IMR-90 (cell line): ENCODE results near the gene USP50. TPM values are rescaled to one million over a fixed set of nuclear protein-coding genes. Genes with fewer than 3 reads are reported as not detected.

Experiments used
- ATAC-seq: fragments of 200-7000 bp; cut with Tn5 transposase; 2 replicates; pipeline ENCODE4 v1.9.1; 2020; ENCODE audit warnings: low read depth, mild to moderate bottlenecking, moderate library complexity
- BruUV-seq: library from RNA; stranded (reverse); fragments of 400-500 nt; replicated peaks from 2 replicates; lab custom pipeline; 2021; lab: Mats Ljungman, UMichigan
- CTCF ChIA-PET: fragments of 300-600 bp; formaldehyde crosslinking; extraction: SDS; loops from one replicate; lab custom pipeline; 2021; ENCODE audit warnings: antibody characterized with exemption; lab: Yijun Ruan, JAX
- POLR2A ChIA-PET: fragments of 300-600 bp; sonication (Branson Sonifier 250); formaldehyde crosslinking; loops from one replicate; lab custom pipeline; 2022; ENCODE audit warnings: antibody characterized with exemption; ENCODE audit not compliant: unreplicated experiment; lab: Charles Lee
- DNase-seq: peaks from one replicate; pipeline ENCODE4 v3.0.0; 2013
- H2AFZ ChIP-seq: replicated peaks from 2 replicates; pipeline ENCODE3; 2013; ENCODE audit warnings: low read length, mild to moderate bottlenecking; ENCODE audit not compliant: poor library complexity
- H2AK5ac ChIP-seq: 2 replicates; pipeline ENCODE4 v1.6.1; 2013; ENCODE audit warnings: low read depth, low read length, inconsistent platforms
- H2AK9ac ChIP-seq: replicated peaks from 2 replicates; pipeline ENCODE3; 2013; ENCODE audit warnings: mild to moderate bottlenecking, low read depth, low read length, moderate library complexity; ENCODE audit not compliant: poor library complexity
- H2BK120ac ChIP-seq: 2 replicates; pipeline ENCODE4 v1.6.1; 2013; ENCODE audit warnings: low read depth, low read length, inconsistent platforms
- H2BK15ac ChIP-seq: 3 replicates; pipeline ENCODE4 v1.6.1; 2013; ENCODE audit warnings: low read depth, low read length, inconsistent platforms
- H2BK20ac ChIP-seq: 2 replicates; pipeline ENCODE4 v1.6.1; 2013; ENCODE audit warnings: low read depth, mild to moderate bottlenecking, inconsistent platforms, low read length, moderate library complexity
- H2BK5ac ChIP-seq: 2 replicates; pipeline ENCODE4 v1.6.1; 2013; ENCODE audit warnings: mild to moderate bottlenecking, low read depth, low read length, inconsistent platforms; ENCODE audit not compliant: poor library complexity, severe bottlenecking
- H3K14ac ChIP-seq: replicated peaks from 2 replicates; pipeline ENCODE4 v1.6.1; 2013; ENCODE audit warnings: low read depth, low read length, inconsistent platforms
- H3K18ac ChIP-seq: 2 replicates; pipeline ENCODE4 v1.6.1; 2013; ENCODE audit warnings: low read depth, low read length, control low read depth
- H3K23ac ChIP-seq: 2 replicates; pipeline ENCODE4 v1.6.1; 2013; ENCODE audit warnings: low read depth, low read length, inconsistent platforms
- H3K27ac ChIP-seq: 2 replicates; pipeline ENCODE4 v1.5.1; 2013; ENCODE audit warnings: mild to moderate bottlenecking, control low read depth, low read length; ENCODE audit not compliant: insufficient read depth
- H3K27me3 ChIP-seq: 2 replicates; pipeline ENCODE4 v1.6.1; 2013; ENCODE audit warnings: low read length; ENCODE audit not compliant: control insufficient read depth, insufficient read depth
- H3K36me3 ChIP-seq: 2 replicates; pipeline ENCODE4 v1.6.1; 2013; ENCODE audit warnings: low read length, mixed read lengths; ENCODE audit not compliant: control insufficient read depth, insufficient read depth
- H3K4ac ChIP-seq: 2 replicates; pipeline ENCODE4 v1.6.1; 2013; ENCODE audit warnings: low read depth, low read length, inconsistent platforms
- H3K4me1 ChIP-seq: 2 replicates; pipeline ENCODE4 v1.6.1; 2013; ENCODE audit warnings: low read length, mixed read lengths; ENCODE audit not compliant: control insufficient read depth, insufficient read depth
- H3K4me2 ChIP-seq: 2 replicates; pipeline ENCODE4 v1.6.1; 2013; ENCODE audit warnings: low read depth, mild to moderate bottlenecking, control low read depth, low read length, moderate library complexity
- H3K4me3 ChIP-seq: 2 replicates; pipeline ENCODE4 v1.5.1; 2013; ENCODE audit warnings: low read depth, mild to moderate bottlenecking, control low read depth, low read length, moderate library complexity; ENCODE audit not compliant: insufficient read depth
- H3K56ac ChIP-seq: 2 replicates; pipeline ENCODE4 v1.6.1; 2013; ENCODE audit warnings: low read length, inconsistent platforms; ENCODE audit not compliant: insufficient read depth; ENCODE audit errors: extremely low read depth
- H3K79me1 ChIP-seq, 2 experiments: 2 replicates each; pipeline ENCODE4 v1.6.1; 2013; ENCODE audit warnings: low read length in 2 of 2, inconsistent platforms in 1 of 2, low read depth in 1 of 2
- H3K9ac ChIP-seq: 2 replicates; pipeline ENCODE4 v1.6.1; 2013; ENCODE audit warnings: low read depth, low read length, control low read depth
- H3K9me1 ChIP-seq: 2 replicates; pipeline ENCODE4 v1.6.1; 2013; ENCODE audit warnings: low read length, inconsistent platforms; ENCODE audit not compliant: insufficient read depth
- H3K9me3 ChIP-seq: 2 replicates; pipeline ENCODE4 v1.6.1; 2013; ENCODE audit warnings: low read length; ENCODE audit not compliant: control insufficient read depth, insufficient read depth
- H4K20me1 ChIP-seq: 2 replicates; pipeline ENCODE4 v1.6.1; 2013; ENCODE audit warnings: low read length, inconsistent platforms; ENCODE audit not compliant: insufficient read depth
- H4K5ac ChIP-seq: 2 replicates; pipeline ENCODE4 v1.6.1; 2013; ENCODE audit warnings: mild to moderate bottlenecking, low read depth, low read length, control low read depth
- H4K8ac ChIP-seq, 2 experiments: 2 replicates each; pipeline ENCODE4 v1.6.1; 2013; ENCODE audit warnings: low read depth in 2 of 2, low read length in 2 of 2, control low read depth in 1 of 2, inconsistent platforms in 1 of 2
- H4K91ac ChIP-seq: 2 replicates; pipeline ENCODE4 v1.6.1; 2013; ENCODE audit warnings: low read depth, low read length, inconsistent platforms; ENCODE audit not compliant: insufficient read depth
- BHLHE40 ChIP-seq: fragments of 150-350 bp; IDR thresholded peaks from 2 replicates; pipeline ENCODE4 v1.6.1; 2016; ENCODE audit warnings: mild to moderate bottlenecking, low read depth, low read length
- CEBPB ChIP-seq: IDR thresholded peaks from 2 replicates; pipeline ENCODE4 v1.6.1; 2012; ENCODE audit warnings: low read depth, low read length, improper control_type of control experiment
- CHD1 ChIP-seq: IDR thresholded peaks from 2 replicates; pipeline ENCODE4 v1.6.1; 2012; ENCODE audit warnings: low read depth, low read length, improper control_type of control experiment
- FOS ChIP-seq: fragments of 150-350 bp; IDR thresholded peaks from 2 replicates; pipeline ENCODE4 v1.6.1; 2016; ENCODE audit warnings: low read depth, low read length
- MAFK ChIP-seq: IDR thresholded peaks from 2 replicates; pipeline ENCODE4 v1.6.1; 2012; ENCODE audit warnings: low read depth, low read length, improper control_type of control experiment
- MAZ ChIP-seq: IDR thresholded peaks from 2 replicates; pipeline ENCODE4 v1.6.1; 2012; ENCODE audit warnings: low read depth, mild to moderate bottlenecking, low read length, improper control_type of control experiment, moderate library complexity, borderline replicate concordance
- MXI1 ChIP-seq: IDR thresholded peaks from 2 replicates; pipeline ENCODE4 v1.6.1; 2012; ENCODE audit warnings: low read depth, mild to moderate bottlenecking, low read length, moderate library complexity, borderline replicate concordance
- NFE2L2 ChIP-seq: fragments of 150-350 bp; IDR thresholded peaks from 2 replicates; pipeline ENCODE4 v1.6.1; 2016; ENCODE audit warnings: low read depth, mild to moderate bottlenecking, low read length
- POLR2A ChIP-seq: IDR thresholded peaks from 2 replicates; pipeline ENCODE4 v1.6.1; 2012; ENCODE audit warnings: mild to moderate bottlenecking, low read depth, low read length
- RAD21 ChIP-seq: IDR thresholded peaks from 2 replicates; pipeline ENCODE4 v1.6.1; 2012; ENCODE audit warnings: low read length, improper control_type of control experiment
- RCOR1 ChIP-seq: IDR thresholded peaks from 2 replicates; pipeline ENCODE4 v1.6.1; 2012; ENCODE audit warnings: mild to moderate bottlenecking, low read length, improper control_type of control experiment; ENCODE audit not compliant: insufficient replicate concordance
- RFX5 ChIP-seq: IDR thresholded peaks from 2 replicates; pipeline ENCODE4 v1.8.0; 2012; ENCODE audit warnings: low read depth, mild to moderate bottlenecking, low read length, moderate library complexity
- SMC3 ChIP-seq: fragments of 150-350 bp; IDR thresholded peaks from 2 replicates; pipeline ENCODE4 v1.6.1; 2016; ENCODE audit warnings: low read depth, mild to moderate bottlenecking, antibody characterized with exemption, low read length, moderate library complexity
- WGBS, 2 experiments: methylation state at CpG; one replicate each; pipeline versions ENCODE4 v1.1.5 to v1.1.7; 2013; ENCODE audit warnings: missing lambda C conversion rate in 2 of 2; ENCODE audit not compliant: insufficient read length in 1 of 2; ENCODE audit errors: extremely low coverage in 2 of 2; 5-methylcytosine and 5-hydroxymethylcytosine counted together
- dilution Hi-C: fragments of 300-500 bp; cut with HindIII; formaldehyde crosslinking; loops from one replicate; pipeline ENCODE4 v1.14.3; 2018; ENCODE audit warnings: low sequenced_read_pairs; ENCODE audit not compliant: unreplicated experiment
- in situ Hi-C: fragments of 300-500 bp; cut with MboI; formaldehyde crosslinking; loops from 3 replicates; pipeline ENCODE4 v1.14.3; 2019; ENCODE audit warnings: low sequenced_read_pairs, inconsistent platforms, mixed read lengths
- intact Hi-C: fragments of 100-400 bp; cut with micrococcal nuclease; formaldehyde crosslinking; loops from 2 replicates; pipeline ENCODE4 v1.10.0; 2022
- polyA plus RNA-seq, 3 experiments: library from polyadenylated mRNA; depleted of rRNA; stranded (reverse); fragments of >200 nt; gene quantifications; 2 replicates each; pipeline ENCODE4 v1.2.3, GENCODE V29; 2012; ENCODE audit warnings: low replicate concordance in 1 of 3
- total RNA-seq: library from RNA; depleted of rRNA; stranded (reverse); fragments of >200 nt; gene quantifications from 2 replicates; pipeline ENCODE4 v1.2.3, GENCODE V29; 2012
- TF ChIP-seq, protein P1 (sequence below): conservative IDR thresholded peaks from 2 replicates; pipeline ENCODE4 v1.5.1; 2012; ENCODE audit warnings: mild to moderate bottlenecking, low read depth, low read length, improper control_type of control experiment
- TF ChIP-seq, protein P2 (sequence below): fragments of 150-350 bp; IDR thresholded peaks from 2 replicates; pipeline ENCODE4 v1.6.1; 2016; ENCODE audit warnings: low read depth, mild to moderate bottlenecking, low read length, moderate library complexity, borderline replicate concordance
- TF ChIP-seq, protein P3 (sequence below): fragments of 150-350 bp; IDR thresholded peaks from 2 replicates; pipeline ENCODE4 v1.6.1; 2017; ENCODE audit warnings: mild to moderate bottlenecking, antibody characterized with exemption, low read length, low read depth

Gene USP50
- total and polyA plus RNA-seq, 2 of the 4 experiments (the other 2 are of a cell fraction): not detected

DNA sequence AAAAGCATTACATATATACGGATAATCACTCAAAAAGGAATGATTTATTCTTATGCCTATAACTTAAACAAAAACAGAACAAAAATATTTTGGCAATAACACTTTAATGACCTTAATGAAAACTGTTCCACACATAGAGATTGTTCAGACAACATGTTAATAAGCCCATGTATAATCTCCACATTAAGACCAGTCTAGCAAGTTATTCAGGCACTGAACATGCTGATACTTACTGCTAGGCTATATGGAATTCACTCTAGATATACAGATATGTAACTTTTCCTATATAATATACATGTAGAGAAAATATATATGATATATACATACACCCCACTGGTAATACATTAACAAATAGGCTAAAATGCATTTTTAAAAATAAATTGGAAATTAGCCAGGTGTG is 43.8 kb upstream of the USP50 start:
- POLR2A ChIA-PET: no interaction called here
- no peak overlapping the region for H2AFZ ChIP-seq
- no peak overlapping the region for H3K14ac ChIP-seq
- H3K9me1 ChIP-seq: no peaks in the 10 kb centered on the region
- H4K5ac ChIP-seq: no peak overlapping the region
- no peak overlapping the region for H3K4me3 ChIP-seq
- no TSS peak for BruUV-seq
- H3K27ac ChIP-seq: no peak overlapping the region
- no peak overlapping the region for H4K91ac ChIP-seq
- no peak overlapping the region for H4K8ac ChIP-seq
- H3K27me3 ChIP-seq: no peaks in the 10 kb centered on the region
- H3K36me3 ChIP-seq: peaks cover 31% of the 10 kb centered on the region
- H3K9me3 ChIP-seq: no peaks in the 10 kb centered on the region
- H2BK20ac ChIP-seq: no peak overlapping the region
- H2AK9ac ChIP-seq: no peak overlapping the region
- no peak overlapping the region for H2BK120ac ChIP-seq
- no peak overlapping the region for H3K9ac ChIP-seq
- H3K18ac ChIP-seq: no peak overlapping the region
- WGBS, 2 experiments: no CpG with 5 or more reads among the region's 1 CpG
- H3K56ac ChIP-seq: no peak overlapping the region
- H2BK15ac ChIP-seq: no peak overlapping the region
- dilution Hi-C loops: no loop called here
- CTCF ChIA-PET: interaction anchor here (0.5 kb wide), 1 partner anchor 28 kb away, joined by 5 read pairs; no protein-coding TSS in a partner anchor
- in situ Hi-C loops: no loop called here
- H3K4ac ChIP-seq: no peak overlapping the region
- no peak for ATAC-seq
- intact Hi-C loops: no loop called here
- H2AK5ac ChIP-seq: no peak overlapping the region
- no peak for DNase-seq
- no peak overlapping the region for H3K4me2 ChIP-seq
- no peak for TF ChIP-seq MAZ
- TF ChIP-seq CEBPB: no peak
- no peak for TF ChIP-seq RAD21
- no peak for TF ChIP-seq BHLHE40
- no peak for TF ChIP-seq FOS
- TF ChIP-seq RFX5: no peak
- TF ChIP-seq, protein P1, sequence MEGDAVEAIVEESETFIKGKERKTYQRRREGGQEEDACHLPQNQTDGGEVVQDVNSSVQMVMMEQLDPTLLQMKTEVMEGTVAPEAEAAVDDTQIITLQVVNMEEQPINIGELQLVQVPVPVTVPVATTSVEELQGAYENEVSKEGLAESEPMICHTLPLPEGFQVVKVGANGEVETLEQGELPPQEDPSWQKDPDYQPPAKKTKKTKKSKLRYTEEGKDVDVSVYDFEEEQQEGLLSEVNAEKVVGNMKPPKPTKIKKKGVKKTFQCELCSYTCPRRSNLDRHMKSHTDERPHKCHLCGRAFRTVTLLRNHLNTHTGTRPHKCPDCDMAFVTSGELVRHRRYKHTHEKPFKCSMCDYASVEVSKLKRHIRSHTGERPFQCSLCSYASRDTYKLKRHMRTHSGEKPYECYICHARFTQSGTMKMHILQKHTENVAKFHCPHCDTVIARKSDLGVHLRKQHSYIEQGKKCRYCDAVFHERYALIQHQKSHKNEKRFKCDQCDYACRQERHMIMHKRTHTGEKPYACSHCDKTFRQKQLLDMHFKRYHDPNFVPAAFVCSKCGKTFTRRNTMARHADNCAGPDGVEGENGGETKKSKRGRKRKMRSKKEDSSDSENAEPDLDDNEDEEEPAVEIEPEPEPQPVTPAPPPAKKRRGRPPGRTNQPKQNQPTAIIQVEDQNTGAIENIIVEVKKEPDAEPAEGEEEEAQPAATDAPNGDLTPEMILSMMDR: no peak
- TF ChIP-seq, protein P2, sequence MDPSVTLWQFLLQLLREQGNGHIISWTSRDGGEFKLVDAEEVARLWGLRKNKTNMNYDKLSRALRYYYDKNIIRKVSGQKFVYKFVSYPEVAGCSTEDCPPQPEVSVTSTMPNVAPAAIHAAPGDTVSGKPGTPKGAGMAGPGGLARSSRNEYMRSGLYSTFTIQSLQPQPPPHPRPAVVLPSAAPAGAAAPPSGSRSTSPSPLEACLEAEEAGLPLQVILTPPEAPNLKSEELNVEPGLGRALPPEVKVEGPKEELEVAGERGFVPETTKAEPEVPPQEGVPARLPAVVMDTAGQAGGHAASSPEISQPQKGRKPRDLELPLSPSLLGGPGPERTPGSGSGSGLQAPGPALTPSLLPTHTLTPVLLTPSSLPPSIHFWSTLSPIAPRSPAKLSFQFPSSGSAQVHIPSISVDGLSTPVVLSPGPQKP: no peak
- TF ChIP-seq NFE2L2: no peak
- TF ChIP-seq RCOR1: no peak
- TF ChIP-seq POLR2A: no peak
- TF ChIP-seq CHD1: no peak
- TF ChIP-seq MAFK: no peak
- TF ChIP-seq MXI1: no peak
- TF ChIP-seq SMC3: no peak
- TF ChIP-seq, protein P3, sequence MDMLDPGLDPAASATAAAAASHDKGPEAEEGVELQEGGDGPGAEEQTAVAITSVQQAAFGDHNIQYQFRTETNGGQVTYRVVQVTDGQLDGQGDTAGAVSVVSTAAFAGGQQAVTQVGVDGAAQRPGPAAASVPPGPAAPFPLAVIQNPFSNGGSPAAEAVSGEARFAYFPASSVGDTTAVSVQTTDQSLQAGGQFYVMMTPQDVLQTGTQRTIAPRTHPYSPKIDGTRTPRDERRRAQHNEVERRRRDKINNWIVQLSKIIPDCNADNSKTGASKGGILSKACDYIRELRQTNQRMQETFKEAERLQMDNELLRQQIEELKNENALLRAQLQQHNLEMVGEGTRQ: no peak
- no peaks in the 10 kb centered on the region for H3K4me1 ChIP-seq
- H3K23ac ChIP-seq: no peak overlapping the region
- no peak overlapping the region for H2BK5ac ChIP-seq
- no peaks in the 10 kb centered on the region for H4K20me1 ChIP-seq
- no peaks in the 10 kb centered on the region for H3K79me1 ChIP-seq
